ENCODE data around the gene ADAMTS16. TPM values are rescaled to one million over a fixed set of nuclear protein-coding genes. Genes with fewer than 3 reads are reported as not detected.

The ADAMTS16 gene
- total and polyA plus RNA-seq, 7 donors = under 0.01 to 5.3 (median 0.16) TPM; not detected in 2

- WGBS, 2 donors = 74 to 86% methylated on average over 1 of the region's 1 CpG
- intact Hi-C loops (cut with DNase I) = no loop called here
- H3K27me3 ChIP-seq = no peaks in the 10 kb centered on the region
- no peak for TF ChIP-seq CTCF (IDR thresholded peaks at IDR 0.05)
- no peak for TF ChIP-seq POLR2AphosphoS5 (IDR thresholded peaks at IDR 0.05)
- TF ChIP-seq EP300 (IDR thresholded peaks at IDR 0.05) = no peak
- TF ChIP-seq POLR2A (IDR thresholded peaks at IDR 0.05) = no peak
- no peak overlapping the region for H3K27ac ChIP-seq
- H3K4me1 ChIP-seq = no peaks in the 10 kb centered on the region
- H3K9me3 ChIP-seq = no peaks in the 10 kb centered on the region
- no peak for DNase-seq
- no peak overlapping the region for H3K4me3 ChIP-seq
- no peaks in the 10 kb centered on the region for H3K36me3 ChIP-seq
These were observed 154.3 kb downstream of the ADAMTS16 start for GRCh38 chr5:5294429-5294828.

DNA sequence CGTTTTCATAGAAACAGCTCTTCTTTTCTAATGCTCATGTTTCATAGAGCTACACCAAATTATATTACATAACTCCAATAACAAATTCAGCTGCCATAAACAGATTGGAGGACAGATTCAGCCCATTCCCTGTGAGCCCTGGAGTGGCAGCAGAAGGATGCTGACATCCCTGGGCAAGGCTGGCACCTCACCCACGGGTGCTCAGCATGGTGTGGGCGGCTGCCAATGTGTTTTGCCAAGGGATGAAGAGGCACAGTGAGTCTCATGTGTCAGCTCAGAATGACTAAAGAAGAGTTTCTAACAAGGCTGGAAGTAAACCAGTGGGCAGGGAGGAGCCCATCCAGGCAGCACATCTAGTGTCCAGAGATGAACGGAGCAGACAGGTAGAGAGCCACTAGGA lies 155.2 kb downstream of the ADAMTS16 start:
- intact Hi-C loops (cut with DNase I) = no loop called here

GRCh38 chr5:5296051-5296450 lies 155.9 kb downstream of the ADAMTS16 start:
- intact Hi-C loops (cut with DNase I) = no loop called here
- TF ChIP-seq POLR2A (IDR thresholded peaks at IDR 0.05) (no peak), POLR2AphosphoS5 (IDR thresholded peaks at IDR 0.05) (no peak), CTCF (IDR thresholded peaks at IDR 0.05) (no peak)
- 84 to 97% methylated on average over 6 of the region's 6 CpGs for whole genome bisulfite sequencing, 2 donors

More for the DNA sequence above, 155.2 kb downstream of the ADAMTS16 start:
- H3K9me3 ChIP-seq = no peaks in the 10 kb centered on the region
- H3K36me3 ChIP-seq = no peaks in the 10 kb centered on the region
- TF ChIP-seq POLR2A (IDR thresholded peaks at IDR 0.05) = no peak
- no peak for TF ChIP-seq CTCF (IDR thresholded peaks at IDR 0.05)
- TF ChIP-seq POLR2AphosphoS5 (IDR thresholded peaks at IDR 0.05) = no peak
- TF ChIP-seq EP300 (IDR thresholded peaks at IDR 0.05) = no peak
- 66 to 78% methylated on average over 4 of the region's 4 CpGs for WGBS, 2 donors
- DNase-seq = no peak
- no peaks in the 10 kb centered on the region for H3K4me1 ChIP-seq
- no peak overlapping the region for H3K27ac ChIP-seq
- no peaks in the 10 kb centered on the region for H3K27me3 ChIP-seq
- H3K4me3 ChIP-seq = no peak overlapping the region

DNA sequence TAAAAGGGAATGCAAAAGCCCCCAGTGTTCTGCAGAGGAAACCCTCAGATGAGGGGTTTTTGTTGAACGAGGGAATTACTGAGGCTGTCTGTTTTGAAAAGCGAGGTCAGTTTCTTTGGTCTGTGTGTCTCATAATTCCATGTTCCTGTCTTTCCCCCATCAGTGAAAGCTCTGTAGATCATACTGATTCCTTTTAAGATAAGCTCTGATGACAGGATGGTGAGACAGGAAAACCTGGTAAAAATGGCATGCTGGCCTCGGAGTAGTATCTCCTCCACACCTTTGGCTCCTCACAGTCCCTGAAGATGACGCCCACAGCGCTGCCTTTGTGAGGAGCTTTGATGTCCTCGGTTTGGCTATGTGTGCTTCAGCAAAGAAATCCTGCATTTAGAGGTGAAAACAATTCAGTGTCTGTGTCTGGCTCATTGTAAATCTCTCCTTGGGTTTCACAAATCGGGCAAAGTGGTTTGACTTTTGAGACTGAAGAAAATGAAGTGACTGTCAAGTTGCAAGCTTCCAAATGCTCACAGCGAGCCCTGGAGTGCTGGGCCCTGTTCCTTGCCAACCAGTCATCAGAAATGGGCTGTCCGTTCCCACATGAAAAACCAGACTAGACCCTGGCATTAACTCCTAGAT lies 157.4 kb downstream of the ADAMTS16 start:
- Histone ChIP-seq H3K27me3 (no peaks in the 10 kb centered on the region), H3K4me3 (no peak overlapping the region), H3K9me3 (peaks cover 0 to 6% (median 0%) of the 10 kb centered on the region in 4 donors), H3K4me1 (no peaks in the 10 kb centered on the region), H3K27ac (no peak overlapping the region), H3K36me3 (no peaks in the 10 kb centered on the region)
- DNase-seq = no peak
- 71 to 74% methylated on average over 9 of the region's 9 CpGs for WGBS, 2 donors
- TF ChIP-seq POLR2AphosphoS5 (IDR thresholded peaks at IDR 0.05) (no peak), CTCF (IDR thresholded peaks at IDR 0.05) (no peak), POLR2A (IDR thresholded peaks at IDR 0.05) (no peak), EP300 (IDR thresholded peaks at IDR 0.05) (no peak)
- intact Hi-C loops (cut with DNase I) = no loop called here

More at GRCh38 chr5:5296051-5296450, 155.9 kb downstream of the ADAMTS16 start:
- no peaks in the 10 kb centered on the region for H3K36me3 ChIP-seq
- no peaks in the 10 kb centered on the region for H3K4me1 ChIP-seq
- no peak for DNase-seq
- no peak overlapping the region for H3K27ac ChIP-seq
- H3K27me3 ChIP-seq = no peaks in the 10 kb centered on the region
- H3K9me3 ChIP-seq = no peaks in the 10 kb centered on the region
- H3K4me3 ChIP-seq = no peak overlapping the region
